PC-9 (cell line): ENCODE results near the gene APMAP.

Experiments used
- EZH2 ChIP-seq: fragments of 200-600 bp; sonication (generic); IDR thresholded peaks from 2 replicates; pipeline ENCODE4 v1.8.0; 2017; ENCODE audit warnings: antibody characterized with exemption, low read depth
- TF ChIP-seq, protein P1 (sequence below): fragments of 200-600 bp; sonication (generic); conservative IDR thresholded peaks from 2 replicates; pipeline ENCODE4 v1.6.1; 2017; ENCODE audit warnings: mixed run types, antibody characterized with exemption, mild to moderate bottlenecking, moderate library complexity

DNA sequence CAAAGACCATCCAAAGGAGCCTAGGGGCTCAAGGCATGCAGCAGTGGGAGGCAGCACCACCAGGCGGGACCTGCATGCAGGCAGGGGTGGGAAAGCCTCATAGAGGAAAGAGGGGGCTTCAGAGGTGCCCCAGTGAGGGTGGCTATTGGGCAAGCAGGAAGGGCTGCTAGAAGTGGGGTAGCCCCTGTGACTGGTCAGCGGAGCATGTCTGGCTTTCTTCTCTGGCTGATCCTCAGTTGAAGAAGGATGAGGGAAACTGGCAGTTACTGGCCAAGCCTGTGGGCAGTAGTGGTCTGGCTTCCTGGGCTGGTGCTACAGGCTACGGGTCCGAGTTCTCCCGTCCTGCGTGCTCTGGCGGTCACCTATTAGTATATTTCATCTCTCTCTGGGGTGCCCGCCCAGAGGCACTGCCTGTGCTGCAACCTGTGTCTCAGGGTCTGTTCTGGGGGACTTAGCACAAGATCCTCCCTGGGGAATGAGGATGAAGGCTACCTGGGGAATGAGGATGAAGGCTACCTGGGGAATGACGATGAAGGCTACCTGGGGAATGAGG, 79.4 kb downstream of the APMAP start:
- no peak for TF ChIP-seq EZH2
- TF ChIP-seq, protein P1, sequence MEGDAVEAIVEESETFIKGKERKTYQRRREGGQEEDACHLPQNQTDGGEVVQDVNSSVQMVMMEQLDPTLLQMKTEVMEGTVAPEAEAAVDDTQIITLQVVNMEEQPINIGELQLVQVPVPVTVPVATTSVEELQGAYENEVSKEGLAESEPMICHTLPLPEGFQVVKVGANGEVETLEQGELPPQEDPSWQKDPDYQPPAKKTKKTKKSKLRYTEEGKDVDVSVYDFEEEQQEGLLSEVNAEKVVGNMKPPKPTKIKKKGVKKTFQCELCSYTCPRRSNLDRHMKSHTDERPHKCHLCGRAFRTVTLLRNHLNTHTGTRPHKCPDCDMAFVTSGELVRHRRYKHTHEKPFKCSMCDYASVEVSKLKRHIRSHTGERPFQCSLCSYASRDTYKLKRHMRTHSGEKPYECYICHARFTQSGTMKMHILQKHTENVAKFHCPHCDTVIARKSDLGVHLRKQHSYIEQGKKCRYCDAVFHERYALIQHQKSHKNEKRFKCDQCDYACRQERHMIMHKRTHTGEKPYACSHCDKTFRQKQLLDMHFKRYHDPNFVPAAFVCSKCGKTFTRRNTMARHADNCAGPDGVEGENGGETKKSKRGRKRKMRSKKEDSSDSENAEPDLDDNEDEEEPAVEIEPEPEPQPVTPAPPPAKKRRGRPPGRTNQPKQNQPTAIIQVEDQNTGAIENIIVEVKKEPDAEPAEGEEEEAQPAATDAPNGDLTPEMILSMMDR: no peak
